Measurements from ENCODE around the gene SLC1A7.

GRCh38 chr1:53162621-53163020 lies 20.2 kb upstream of the SLC1A7 start:
- TF ChIP-seq POLR2A (IDR thresholded peaks at IDR 0.05; ENCODE audit: low read depth, low read length): no peak
- no peak for TF ChIP-seq POLR2AphosphoS5 (IDR thresholded peaks at IDR 0.05; ENCODE audit: low read depth, low read length)
